Stimulated activated CD8-positive, alpha-beta memory T cell treated with anti-CD3 and anti-CD28 coated beads, Interleukin-7, amount 100 ng/mL, for 48 hours (primary cell): ENCODE measurements around the gene PAK1IP1.
A peak's percentile ranks its signal among the peaks of the same experiment; 100 is the strongest.
"Not testable (repeated sequence)": the region's sequence is repeated elsewhere in the genome, so short reads cannot be mapped to it uniquely, and the experiment has no call there.

Source experiments
- DNase-seq, 2 donors: peaks; one replicate each; pipeline ENCODE4 v3.0.0-alpha.2; 2020; ENCODE audit warnings: low read depth in 1 of 2; ENCODE audit errors: extremely low read depth in 1 of 2

The PAK1IP1 gene, protein sequence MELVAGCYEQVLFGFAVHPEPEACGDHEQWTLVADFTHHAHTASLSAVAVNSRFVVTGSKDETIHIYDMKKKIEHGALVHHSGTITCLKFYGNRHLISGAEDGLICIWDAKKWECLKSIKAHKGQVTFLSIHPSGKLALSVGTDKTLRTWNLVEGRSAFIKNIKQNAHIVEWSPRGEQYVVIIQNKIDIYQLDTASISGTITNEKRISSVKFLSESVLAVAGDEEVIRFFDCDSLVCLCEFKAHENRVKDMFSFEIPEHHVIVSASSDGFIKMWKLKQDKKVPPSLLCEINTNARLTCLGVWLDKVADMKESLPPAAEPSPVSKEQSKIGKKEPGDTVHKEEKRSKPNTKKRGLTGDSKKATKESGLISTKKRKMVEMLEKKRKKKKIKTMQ

DNA sequence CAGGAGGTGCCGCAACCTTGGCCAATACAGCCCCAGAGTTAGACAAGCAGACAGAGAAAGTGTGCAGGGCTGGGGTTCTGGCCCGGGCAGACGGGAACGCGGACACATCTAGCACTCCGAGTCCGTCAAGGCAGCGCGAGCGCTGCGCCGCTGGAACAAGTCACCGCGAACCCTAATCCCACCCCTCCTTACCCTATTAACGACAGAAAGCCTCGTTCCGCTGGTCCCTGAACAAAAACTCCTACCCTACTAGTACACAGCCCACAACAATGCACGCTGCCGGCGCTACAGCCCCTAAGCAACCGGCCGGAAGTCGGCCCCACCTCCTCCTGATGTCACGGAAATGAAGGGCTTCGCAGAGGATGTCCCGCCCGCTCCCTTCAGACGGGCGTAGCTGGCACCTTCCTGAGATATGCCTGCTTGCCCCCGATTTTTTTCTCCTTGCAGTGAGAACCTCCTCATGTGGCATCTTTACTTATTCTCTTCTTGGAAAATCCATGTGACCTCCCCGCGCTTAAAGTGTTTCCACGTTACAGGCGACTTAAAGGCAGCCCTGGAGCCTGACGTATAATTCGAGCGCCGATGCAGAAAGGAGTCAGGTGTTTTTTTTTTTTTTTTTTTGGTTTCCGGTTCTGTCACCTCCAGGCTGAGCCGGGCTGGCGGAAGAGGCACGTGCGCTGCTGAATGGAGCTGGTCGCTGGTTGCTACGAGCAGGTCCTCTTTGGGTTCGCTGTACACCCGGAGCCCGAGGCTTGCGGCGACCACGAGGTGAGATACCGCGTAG is at the start of gene PAK1IP1, which contains the start of gene C6orf52:
PAK1IP1 (plus strand) TSS at position 671 of the 784 bp plus-strand sequence; CDS start at position 685, 14 bp downstream.
C6orf52 (minus strand) TSS at position 315 of the 784 bp plus-strand sequence. CDS start 7,066 bp downstream, outside the sequence.
- DNase-seq = peak; percentile 78 to 90

DNA sequence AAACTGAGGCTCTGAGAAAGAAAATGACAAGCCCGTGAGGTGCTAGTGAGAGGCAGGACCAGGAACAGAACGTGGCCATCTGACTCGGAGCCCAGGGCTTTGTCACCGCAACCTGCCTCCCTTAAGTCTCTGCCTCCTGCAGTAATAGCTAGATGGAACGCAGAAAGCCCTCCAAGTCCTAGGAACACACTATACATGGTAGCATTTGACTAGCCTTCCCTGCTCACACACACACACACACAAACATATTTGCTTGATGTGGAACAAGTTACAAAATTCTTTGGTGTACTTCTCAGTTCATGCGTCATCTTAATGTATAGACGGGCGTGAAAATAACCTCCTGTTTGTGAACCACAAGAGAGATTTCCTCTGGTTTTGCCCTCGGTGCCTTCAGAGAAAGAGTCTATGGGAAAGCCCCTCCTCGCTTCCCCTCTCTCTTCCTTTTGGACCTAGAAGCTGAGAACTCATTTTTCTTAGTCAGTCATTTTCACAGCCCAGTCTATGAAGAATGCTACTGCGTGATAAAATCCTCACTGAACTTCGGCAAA is 39.2 kb upstream of the PAK1IP1 start:
- peak in 1 of 2 donors; percentile 14 for DNase-seq

DNA sequence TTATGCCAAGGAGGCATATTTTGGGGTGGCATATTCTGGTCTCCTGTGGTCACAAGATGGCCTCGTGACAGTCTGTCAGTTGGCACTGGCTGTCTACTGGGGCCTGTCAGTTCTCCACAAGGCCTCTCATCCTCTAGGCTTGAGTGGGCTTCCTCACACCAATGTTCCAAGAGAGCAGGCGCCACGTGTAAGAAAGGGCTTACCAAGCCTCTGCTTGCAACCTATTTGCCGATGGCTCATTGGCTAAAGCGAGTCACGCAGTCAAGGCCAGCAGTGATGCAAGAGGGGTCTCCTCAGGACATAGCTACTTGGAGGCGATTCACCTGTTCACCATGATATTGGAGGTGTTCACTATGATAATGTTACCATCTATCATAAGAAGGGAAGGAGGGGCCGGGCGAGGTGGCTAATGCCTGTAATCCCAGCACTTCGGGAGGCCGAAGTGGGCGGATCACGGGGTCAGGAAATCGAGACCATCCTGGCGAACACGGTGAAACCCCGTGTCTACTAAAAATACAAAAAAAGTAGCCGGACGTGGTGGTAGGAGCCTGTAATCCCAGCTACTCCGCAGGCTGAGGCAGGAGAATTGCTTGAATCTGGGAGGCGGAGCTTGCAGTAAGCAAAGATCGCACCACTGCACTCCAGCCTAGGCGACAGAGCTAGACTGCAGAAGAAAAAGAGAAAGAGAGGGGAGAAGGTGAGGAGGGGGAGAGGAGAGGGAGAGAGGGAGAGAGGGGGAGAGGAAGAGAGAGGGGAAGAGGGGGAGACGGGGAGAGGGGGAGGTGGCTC is 35.7 kb upstream of the PAK1IP1 start:
- no peak for DNase-seq

DNA sequence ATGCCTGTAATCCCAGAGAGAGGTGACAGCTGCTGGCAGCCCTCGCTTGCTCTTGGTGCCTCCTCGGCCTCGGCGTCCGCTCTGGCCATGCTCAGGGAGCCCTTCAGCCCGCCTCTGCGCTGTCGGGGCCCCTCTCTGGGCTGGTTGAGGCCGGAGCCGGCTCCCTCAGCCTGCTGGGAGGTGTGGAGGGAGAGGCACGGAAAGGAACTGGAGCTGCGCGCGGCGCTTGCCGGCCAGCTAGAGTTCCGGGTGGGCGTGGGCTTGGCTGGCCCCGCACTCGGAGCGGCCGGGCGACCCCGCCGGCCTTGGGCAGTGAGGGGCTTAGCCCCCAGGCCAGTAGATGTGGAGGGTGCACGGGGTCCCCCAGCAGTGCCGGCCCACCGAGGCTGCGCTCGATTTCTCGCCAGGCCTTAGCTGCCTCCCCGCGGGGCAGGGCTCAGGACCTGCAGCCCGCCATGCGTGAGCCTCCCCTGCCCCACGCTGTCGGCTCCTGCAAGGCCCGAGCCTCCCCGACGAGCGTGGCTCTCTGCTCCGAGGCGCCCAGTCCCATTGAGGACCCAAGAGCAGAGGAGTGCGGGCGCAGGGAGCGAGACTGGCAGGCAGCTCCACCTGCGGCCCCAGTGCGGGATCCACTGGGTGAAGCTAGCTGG is 34.9 kb upstream of the PAK1IP1 start:
- no peak for DNase-seq

DNA sequence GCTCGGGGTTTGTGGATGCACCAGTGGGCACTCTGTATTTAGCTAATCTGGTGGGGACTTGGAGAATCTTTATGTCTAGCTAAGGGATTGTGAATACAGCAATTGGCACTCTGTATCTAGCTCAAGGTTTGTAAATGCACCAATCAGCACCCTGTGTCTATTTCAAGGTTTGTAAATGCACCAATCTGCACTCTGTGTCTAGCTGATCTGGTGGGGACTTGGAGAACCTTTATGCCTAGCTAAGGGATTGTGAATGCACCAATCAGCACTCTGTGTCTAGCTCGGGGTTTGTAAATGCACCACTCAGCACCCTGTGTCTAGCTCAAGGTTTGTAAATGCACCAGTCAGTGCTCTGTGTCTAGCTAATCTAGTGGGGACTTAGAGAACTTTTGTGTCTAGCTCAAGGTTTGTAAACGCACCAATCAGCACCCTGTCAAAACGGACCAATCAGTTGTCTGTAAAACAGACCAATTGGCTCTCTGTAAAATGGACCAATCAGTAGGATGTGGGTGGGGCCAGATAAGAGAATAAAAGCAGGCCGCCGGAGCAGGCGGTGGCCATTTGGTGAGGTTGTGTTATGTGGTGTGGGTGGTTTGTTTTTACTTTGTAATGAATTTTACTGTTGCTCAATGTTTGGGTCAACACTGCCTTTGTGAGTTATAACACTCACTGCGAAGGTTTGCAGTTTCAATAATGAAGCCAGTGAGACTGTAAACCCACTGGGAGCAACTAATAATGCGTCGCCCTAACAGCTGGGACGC is 34.2 kb upstream of the PAK1IP1 start:
- DNase-seq = not testable (repeated sequence)

DNA sequence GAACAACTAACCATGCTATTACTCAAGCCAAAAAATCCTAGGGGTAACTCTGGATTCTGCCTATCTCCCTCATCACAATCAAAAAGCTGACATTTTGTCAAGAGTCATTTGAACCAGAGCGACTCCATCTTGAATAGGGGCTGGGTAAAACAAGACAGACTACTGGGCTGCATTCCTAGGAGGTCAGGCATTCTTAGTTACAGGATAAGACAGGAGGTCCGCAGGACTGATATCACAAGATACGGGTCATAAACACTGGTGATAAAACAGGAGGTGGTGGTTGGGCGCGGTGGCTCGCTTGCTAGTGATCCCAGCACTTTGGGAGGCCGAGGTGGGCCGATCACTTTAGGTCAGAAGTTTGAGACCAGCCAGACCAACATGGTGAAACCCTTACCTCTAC is 32.6 kb upstream of the PAK1IP1 start:
- no peak for DNase-seq

DNA sequence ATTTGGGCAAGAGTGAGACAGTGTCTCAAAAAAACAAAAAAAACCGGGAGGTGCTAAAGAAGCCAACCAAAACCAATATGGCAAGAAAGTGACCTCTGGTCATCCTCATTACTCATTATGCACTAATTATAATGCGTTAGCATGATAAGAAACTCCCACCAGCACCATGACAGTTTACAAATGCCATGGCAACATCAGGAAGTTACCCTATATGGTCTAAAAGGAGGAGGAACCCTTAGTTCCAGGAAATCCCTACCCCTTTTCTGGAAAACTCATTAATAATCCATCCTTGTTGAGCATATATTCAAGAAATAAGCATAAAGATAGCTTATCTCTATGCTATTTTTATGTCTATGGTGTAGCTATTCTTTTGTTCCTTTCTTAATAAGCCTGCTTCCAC is 32.0 kb upstream of the PAK1IP1 start:
- DNase-seq = no peak

DNA sequence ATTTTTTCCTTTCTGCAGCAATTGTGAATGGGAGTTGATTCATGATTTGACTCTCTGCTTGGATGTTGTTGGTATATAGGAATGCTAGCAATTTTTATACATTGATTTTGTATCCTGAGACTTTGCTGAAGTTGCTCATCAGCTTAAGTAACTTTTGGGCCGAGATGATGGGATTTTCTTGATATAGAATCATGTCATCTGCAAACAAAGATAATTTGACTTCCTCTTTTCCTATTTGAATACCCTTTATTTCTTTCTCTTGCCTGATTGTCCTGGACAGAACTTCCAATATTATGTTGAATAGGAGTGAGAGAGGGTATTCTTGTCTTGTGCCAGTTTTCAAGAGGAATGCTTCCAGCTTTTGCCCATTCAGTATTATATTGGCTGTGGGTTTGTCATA is 29.2 kb upstream of the PAK1IP1 start:
- DNase-seq = not testable (repeated sequence)

DNA sequence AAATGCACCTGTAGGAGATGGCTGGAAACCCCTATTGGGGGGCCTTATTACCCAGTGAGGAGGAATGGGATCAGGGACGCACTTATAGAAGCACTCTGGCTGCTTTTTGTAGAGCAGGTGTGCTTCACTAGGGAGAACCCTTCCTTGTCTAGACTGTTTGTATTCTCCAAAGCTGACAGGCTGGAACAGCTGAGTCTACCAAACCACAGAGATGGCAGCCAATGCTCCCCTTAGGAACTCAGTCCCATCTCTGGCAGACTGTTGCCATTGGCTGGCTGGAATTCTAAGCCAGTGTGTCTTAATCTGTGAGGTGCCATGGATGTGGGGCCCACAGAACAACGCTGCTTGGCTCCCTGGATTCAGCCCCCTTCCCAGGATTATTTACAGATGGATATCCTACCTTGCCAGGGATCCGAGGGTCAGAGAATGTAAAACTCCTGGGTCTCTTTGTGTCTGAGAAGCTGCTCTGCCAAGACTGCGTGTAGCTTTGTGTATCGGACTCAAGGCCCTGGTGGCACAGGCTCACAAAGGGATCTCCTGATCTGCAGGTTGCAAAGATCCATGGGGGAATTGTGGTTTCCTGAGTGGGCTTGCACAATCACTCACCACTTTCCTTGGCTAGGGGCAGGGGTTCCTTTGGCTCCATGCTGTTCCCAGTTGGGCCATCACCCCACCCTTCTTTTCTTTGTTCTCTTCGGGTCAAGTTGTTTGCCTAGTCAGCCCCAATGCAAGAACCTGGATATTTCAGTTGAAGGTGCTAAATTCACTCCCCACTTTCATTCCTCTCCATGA is 26.4 kb upstream of the PAK1IP1 start:
- DNase-seq = no peak

DNA sequence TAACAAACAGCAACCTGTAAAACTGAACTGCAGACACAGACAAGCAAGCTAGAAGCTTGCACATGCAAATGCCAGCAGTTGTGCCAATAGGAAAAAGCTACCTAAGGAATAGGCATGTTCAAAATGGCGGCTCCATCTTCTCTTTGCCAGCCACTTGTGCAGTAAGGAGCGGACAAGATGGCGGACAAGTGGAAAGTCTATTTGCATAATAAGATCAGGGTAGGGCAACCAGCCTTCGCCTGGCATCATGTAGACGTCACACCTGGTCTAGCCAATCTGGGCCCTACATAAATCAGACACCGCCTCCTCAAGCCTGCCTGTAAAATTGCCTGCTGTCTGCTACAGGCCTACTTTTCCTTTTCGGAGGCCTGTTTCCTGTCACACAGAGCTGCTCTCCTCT is 18.4 kb upstream of the PAK1IP1 start:
- no peak for DNase-seq

DNA sequence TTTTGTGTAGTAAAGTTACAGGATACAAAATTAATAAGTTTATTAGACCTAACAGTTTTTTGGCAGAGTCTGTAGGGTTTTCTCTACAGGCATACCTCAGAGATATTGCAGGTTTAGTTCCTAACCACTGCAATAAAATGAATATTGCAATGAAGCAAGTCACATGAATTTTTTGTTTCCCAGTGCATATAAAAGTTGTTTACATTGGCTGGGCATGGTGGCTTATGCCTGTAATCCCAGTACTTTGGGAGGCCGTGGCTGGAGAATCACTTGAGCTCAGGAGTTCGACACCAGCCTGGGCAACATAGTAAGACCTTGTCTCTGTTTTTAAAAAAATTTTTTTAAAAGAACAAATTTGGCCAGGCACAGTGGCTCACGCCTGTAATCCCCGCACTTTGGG is 16.3 kb upstream of the PAK1IP1 start:
- no peak for DNase-seq

DNA sequence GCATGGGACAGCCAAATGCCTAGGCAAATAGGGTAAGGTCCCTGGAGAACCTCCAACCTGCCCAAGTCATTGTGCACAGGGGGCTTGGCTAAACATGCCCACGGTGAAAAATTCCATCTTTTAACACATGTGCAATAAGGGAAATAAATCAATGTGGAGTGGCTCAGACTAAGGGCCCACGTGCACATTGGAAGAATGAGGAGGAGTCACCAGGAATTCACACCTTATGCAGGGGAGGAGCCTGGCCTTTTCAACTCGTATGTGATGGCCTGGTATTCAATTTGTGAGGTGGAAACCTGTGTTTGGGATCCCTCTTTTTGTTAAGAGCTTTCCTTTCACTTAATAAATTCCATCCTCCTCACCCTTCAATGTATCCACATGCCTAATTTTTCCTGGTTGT is 13.0 kb upstream of the PAK1IP1 start:
- DNase-seq = no peak

DNA sequence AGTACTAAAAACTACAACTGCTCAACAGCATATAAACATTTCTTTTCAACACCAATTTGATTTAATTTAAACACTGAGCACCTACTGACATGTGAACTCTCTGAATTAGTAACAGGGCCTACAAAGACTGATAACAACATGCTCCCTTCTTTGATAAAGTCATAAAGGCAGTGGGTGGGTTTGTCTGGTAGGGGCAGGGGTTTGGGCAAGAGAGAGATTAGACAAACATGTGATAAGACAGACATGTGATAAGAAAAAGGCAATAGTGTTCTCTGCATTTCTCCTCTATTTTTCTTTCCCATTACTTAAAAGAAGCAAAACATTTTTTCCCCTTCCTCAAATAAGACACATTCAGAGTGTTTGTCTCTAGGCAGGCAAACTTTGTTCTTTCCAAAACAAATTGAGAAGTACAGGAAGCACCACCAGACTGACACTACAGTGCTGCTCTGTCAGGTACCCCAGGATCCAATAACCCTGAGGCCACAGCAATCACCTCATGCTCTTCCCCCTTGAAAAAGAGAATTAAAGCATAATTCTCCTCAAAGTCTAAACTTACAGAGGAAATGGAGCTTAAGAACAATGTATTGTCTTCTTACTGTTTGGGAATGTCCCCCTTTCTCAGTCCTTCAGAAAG is 12.3 kb upstream of the PAK1IP1 start:
- DNase-seq = no peak

DNA sequence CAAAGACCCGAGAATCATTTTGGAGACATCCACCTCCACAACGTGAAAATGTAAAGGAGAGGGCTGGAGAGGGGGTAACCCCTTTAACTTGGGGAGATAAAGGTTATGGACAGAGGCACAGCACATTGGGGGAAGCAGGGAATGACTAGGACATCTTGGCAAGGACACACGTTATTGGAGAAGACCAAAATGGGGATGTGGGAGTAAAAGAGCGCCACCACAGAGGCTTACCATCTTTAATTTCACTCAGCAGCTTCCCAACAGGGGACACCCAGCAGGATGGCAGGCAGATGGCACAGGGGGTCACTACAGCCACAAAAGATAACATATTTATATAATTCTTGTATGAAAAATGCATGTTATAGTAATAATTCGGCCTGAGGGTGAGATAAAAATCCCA is 10.2 kb upstream of the PAK1IP1 start:
- DNase-seq = no peak

DNA sequence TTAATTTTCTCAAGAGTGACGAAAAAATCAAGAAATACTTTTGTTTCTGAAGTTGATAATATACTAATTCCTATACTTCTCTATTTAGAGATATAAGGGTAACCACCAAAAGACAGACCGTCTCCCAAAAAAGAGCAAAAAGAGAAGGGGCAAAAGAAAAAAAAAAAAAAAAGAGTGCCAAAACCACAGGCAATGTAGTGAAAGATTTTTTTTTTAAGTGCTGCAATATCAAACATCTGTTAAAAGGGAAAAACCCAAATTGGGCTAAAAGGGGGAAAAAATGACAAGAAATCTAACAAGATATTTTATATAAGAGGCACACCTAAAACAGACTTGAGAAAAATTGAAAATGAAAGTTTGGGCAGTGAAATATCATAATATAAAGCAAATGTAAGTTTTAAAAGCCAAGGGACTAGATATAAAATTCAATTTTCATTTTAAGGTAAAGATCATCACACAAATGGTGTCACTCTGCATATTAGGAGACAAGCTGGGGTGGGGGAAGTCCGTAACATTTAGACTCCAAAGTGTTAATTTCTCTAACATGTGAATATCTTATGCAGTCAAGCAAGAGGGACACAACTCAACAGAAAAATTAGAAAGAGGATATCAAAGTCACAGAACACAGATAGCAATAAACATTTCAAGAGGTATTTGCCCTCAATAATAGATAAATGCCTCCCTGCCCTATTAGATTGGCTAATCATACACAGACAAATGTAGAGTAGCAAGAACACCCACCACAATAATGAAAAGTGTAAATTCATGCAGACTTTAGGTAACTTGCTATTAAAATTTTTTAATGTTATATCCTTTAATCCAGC is 9.5 kb upstream of the PAK1IP1 start:
- no peak for DNase-seq

DNA sequence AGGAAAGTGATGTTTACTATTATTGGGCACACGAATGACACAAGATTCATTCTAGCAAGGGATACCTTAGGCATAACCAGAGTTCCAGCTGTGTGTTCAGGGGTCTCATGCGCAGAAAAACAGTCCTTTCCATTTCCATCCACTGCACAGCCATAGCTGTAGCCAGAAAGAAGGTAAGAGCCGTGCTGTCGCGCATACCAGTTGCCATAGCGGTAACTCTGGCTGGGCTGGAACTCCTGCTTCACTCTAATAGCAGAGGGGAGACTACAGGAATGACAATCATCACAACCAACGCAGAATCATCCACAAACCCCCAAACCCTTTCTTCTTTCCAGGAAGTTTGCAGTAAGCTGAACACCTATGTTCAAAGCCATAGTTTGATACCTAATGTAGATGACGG is 7.9 kb upstream of the PAK1IP1 start:
- DNase-seq = no peak

DNA sequence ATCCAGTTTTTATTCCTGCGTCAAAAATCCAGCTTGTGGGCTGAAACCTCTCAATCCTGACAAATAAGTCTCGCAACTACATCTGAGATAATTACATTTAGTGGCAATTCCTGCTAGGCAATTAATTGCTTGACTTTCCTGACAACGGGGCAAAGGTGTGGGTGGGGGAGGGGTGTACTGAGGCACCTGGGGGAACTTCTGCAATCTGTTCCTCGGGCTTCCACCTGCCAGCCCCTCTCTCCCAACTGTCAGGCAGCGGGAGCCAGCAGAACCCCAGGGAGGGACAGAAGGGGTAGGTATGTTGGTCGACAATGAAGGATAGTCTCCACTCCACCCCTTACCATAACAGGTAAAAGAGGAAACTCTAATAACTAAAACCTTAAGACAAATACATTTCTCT is 7.2 kb upstream of the PAK1IP1 start:
- DNase-seq = no peak
